GM12878 (cell line): ENCODE measurements around the gene ARHGAP26. TPM values are rescaled to one million over a fixed set of nuclear protein-coding genes. Genes with fewer than 3 reads are reported as not detected.
A peak's percentile ranks its signal among the peaks of the same experiment; 100 is the strongest.

Source experiments
- ATAC-seq: fragments of 200-7000 bp; cut with Tn5 transposase; 3 replicates; pipeline ENCODE4 v1.9.1; 2020; ENCODE audit warnings: mild to moderate bottlenecking, moderate library complexity
- BruUV-seq: library from RNA; stranded (reverse); fragments of 400-500 nt; replicated peaks from 2 replicates; lab custom pipeline; 2021; lab: Mats Ljungman, UMichigan
- CTCF ChIA-PET: fragments of 300-600 bp; sonication (Branson Sonifier 250); formaldehyde crosslinking; extraction: SDS; loops from one replicate; lab custom pipeline; 2021; ENCODE audit warnings: inconsistent platforms; lab: Yijun Ruan, JAX
- POLR2A ChIA-PET: fragments of 350-600 bp; formaldehyde crosslinking; extraction: SDS; loops from one replicate; lab custom pipeline; 2021; ENCODE audit warnings: inconsistent platforms; lab: Charles Lee
- RAD21 ChIA-PET: fragments of 300-600 bp; sonication (Branson Sonifier 250); formaldehyde crosslinking; loops from one replicate; lab custom pipeline; 2023; ENCODE audit warnings: antibody characterized with exemption; ENCODE audit not compliant: unreplicated experiment; lab: Charles Lee
- SMC1A ChIA-PET: fragments of 300-600 bp; sonication (Branson Sonifier 250); formaldehyde crosslinking; loops from one replicate; lab custom pipeline; 2023; ENCODE audit not compliant: unreplicated experiment, uncharacterized antibody; lab: Charles Lee
- DNase-seq: peaks from one replicate; pipeline ENCODE4 v3.0.0-alpha.2; 2011; ENCODE audit warnings: low read depth, low spot score
- FAIRE-seq: peaks from 3 replicates; lab custom pipeline; 2011; peaks lifted over from hg19 to GRCh38; lab: Jason Lieb, UNC
- H2AFZ ChIP-seq: 2 replicates; pipeline ENCODE4 v1.6.0; 2011; ENCODE audit warnings: low read depth, low read length, control low read depth; ENCODE audit not compliant: control insufficient read depth
- H3K27ac ChIP-seq: 2 replicates; pipeline ENCODE4 v1.5.1; 2011; ENCODE audit warnings: control low read depth; ENCODE audit not compliant: control insufficient read depth, insufficient read depth
- H3K27me3 ChIP-seq, 2 experiments: replicated peaks in 1 of 2; 2 replicates each; pipeline versions ENCODE4 v1.6.0 to v1.6.1; 2011; ENCODE audit warnings: low read length in 1 of 2; ENCODE audit not compliant: control insufficient read depth in 2 of 2, insufficient read depth in 2 of 2
- H3K36me3 ChIP-seq, 2 experiments: 2 replicates each; pipeline ENCODE4 v1.5.1; 2011; ENCODE audit warnings: low read length in 1 of 2; ENCODE audit not compliant: control insufficient read depth in 2 of 2, insufficient read depth in 2 of 2
- H3K4me1 ChIP-seq: 2 replicates; pipeline ENCODE4 v1.6.1; 2011; ENCODE audit warnings: mild to moderate bottlenecking, low read length, moderate library complexity, mixed read lengths; ENCODE audit not compliant: control insufficient read depth, insufficient read depth
- H3K4me2 ChIP-seq: 2 replicates; pipeline ENCODE4 v1.6.0; 2011; ENCODE audit warnings: control low read depth; ENCODE audit not compliant: control insufficient read depth, insufficient read depth
- H3K4me3 ChIP-seq: fragments of 200-600 bp; sonication (generic); 2 replicates; pipeline ENCODE4 v1.5.1; 2016
- H3K79me2 ChIP-seq: 2 replicates; pipeline ENCODE4 v1.6.0; 2011; ENCODE audit warnings: low read length; ENCODE audit not compliant: control insufficient read depth, insufficient read depth
- H3K9ac ChIP-seq: 2 replicates; pipeline ENCODE4 v1.8.0; 2011; ENCODE audit warnings: low read length, control low read depth, mixed read lengths; ENCODE audit not compliant: control insufficient read depth, insufficient read depth
- H3K9me3 ChIP-seq: replicated peaks from 3 replicates; pipeline ENCODE4 v1.5.1; 2011; ENCODE audit warnings: mild to moderate bottlenecking, low read length; ENCODE audit not compliant: control insufficient read depth, insufficient read depth
- H4K20me1 ChIP-seq: 2 replicates; pipeline ENCODE4 v1.6.0; 2011; ENCODE audit not compliant: control insufficient read depth, insufficient read depth
- BCL11A ChIP-seq: IDR thresholded peaks from 2 replicates; pipeline ENCODE4 v1.6.1; 2011; ENCODE audit warnings: low read depth, low read length
- CBX3 ChIP-seq: fragments of 200-600 bp; sonication (generic); IDR thresholded peaks from 2 replicates; pipeline ENCODE4 v1.6.1; 2016; ENCODE audit warnings: low read depth, borderline replicate concordance
- CBX5 ChIP-seq: sonication (generic); IDR thresholded peaks from 2 replicates; pipeline ENCODE4 v1.6.1; 2016; ENCODE audit warnings: low read depth, moderate library complexity, mild to moderate bottlenecking, inconsistent platforms
- EGR1 ChIP-seq, 2 experiments: IDR thresholded peaks; 1 replicate in 1 of 2; 2 replicates in 1 of 2; pipeline ENCODE4 v1.6.1; 2011 to 2012; ENCODE audit warnings: low read depth in 2 of 2, low read length in 2 of 2, borderline replicate concordance in 1 of 2, mild to moderate bottlenecking in 1 of 2, moderate library complexity in 1 of 2
- ESRRA ChIP-seq: IDR thresholded peaks from 2 replicates; pipeline ENCODE4 v1.6.1; 2012; ENCODE audit warnings: mild to moderate bottlenecking, low read length, improper control_type of control experiment
- GATAD2B ChIP-seq: fragments of 450-650 bp; conservative IDR thresholded peaks from 2 replicates; pipeline ENCODE4 v1.6.1; 2017; ENCODE audit warnings: low read depth, mild to moderate bottlenecking, moderate library complexity
- IKZF1 ChIP-seq: fragments of 450-650 bp; conservative IDR thresholded peaks from 2 replicates; pipeline ENCODE4 v1.6.1; 2017; ENCODE audit warnings: antibody characterized with exemption, mild to moderate bottlenecking
- IKZF2 ChIP-seq, 2 experiments: fragments of 450-650 bp; IDR thresholded peaks; 2 replicates each; pipeline ENCODE4 v1.6.1; 2017; ENCODE audit warnings: mild to moderate bottlenecking in 2 of 2, moderate library complexity in 2 of 2
- JUNB ChIP-seq: IDR thresholded peaks from 2 replicates; pipeline ENCODE4 v1.6.1; 2016; ENCODE audit warnings: antibody characterized with exemption, mild to moderate bottlenecking
- MEF2A ChIP-seq: IDR thresholded peaks from 2 replicates; pipeline ENCODE4 v1.6.1; 2011; ENCODE audit warnings: low read depth, mild to moderate bottlenecking, low read length, moderate library complexity; ENCODE audit not compliant: insufficient read depth
- MYB ChIP-seq: fragments of 150-350 bp; IDR thresholded peaks from 2 replicates; pipeline ENCODE4 v1.6.1; 2014; ENCODE audit warnings: mild to moderate bottlenecking, low read depth, low read length, borderline replicate concordance
- NFYA ChIP-seq: IDR thresholded peaks from 2 replicates; pipeline ENCODE4 v1.6.1; 2011; ENCODE audit warnings: low read depth, mild to moderate bottlenecking, low read length, improper control_type of control experiment, borderline replicate concordance
- NR2C2 ChIP-seq: IDR thresholded peaks from 2 replicates; pipeline ENCODE4 v1.6.1; 2011; ENCODE audit warnings: borderline replicate concordance, low read depth; ENCODE audit not compliant: control insufficient read depth, insufficient read length
- PAX5 ChIP-seq: IDR thresholded peaks from 2 replicates; pipeline ENCODE4 v1.6.1; 2011; ENCODE audit warnings: low read depth, low read length, borderline replicate concordance
- POLR2A ChIP-seq: IDR thresholded peaks from 2 replicates; pipeline ENCODE4 v1.6.1; 2011; ENCODE audit warnings: low read depth, mild to moderate bottlenecking, low read length
- RCOR1 ChIP-seq: conservative IDR thresholded peaks from 2 replicates; pipeline ENCODE4 v1.6.1; 2012; ENCODE audit warnings: low read depth, low read length, improper control_type of control experiment
- REST ChIP-seq: IDR thresholded peaks from 2 replicates; pipeline ENCODE4 v1.6.1; 2012; ENCODE audit warnings: mild to moderate bottlenecking, low read depth, low read length
- SMC3 ChIP-seq: IDR thresholded peaks from 2 replicates; pipeline ENCODE4 v1.6.1; 2011; ENCODE audit warnings: low read length, improper control_type of control experiment, borderline replicate concordance
- SREBF2 ChIP-seq: IDR thresholded peaks from 2 replicates; pipeline ENCODE4 v1.6.1; 2012; ENCODE audit warnings: mild to moderate bottlenecking, low read length
- TCF7 ChIP-seq: IDR thresholded peaks from 2 replicates; pipeline ENCODE4 v1.6.1; 2014; ENCODE audit warnings: antibody characterized with exemption, borderline replicate concordance
- ZBED1 ChIP-seq: IDR thresholded peaks from 2 replicates; pipeline ENCODE4 v1.6.1; 2016; ENCODE audit warnings: borderline replicate concordance
- ZNF274 ChIP-seq: IDR thresholded peaks from one replicate; pipeline ENCODE4 v1.8.0; 2011; ENCODE audit not compliant: insufficient read length, insufficient read depth
- WGBS: methylation state at CpG from one replicate; pipeline ENCODE4 v1.1.6; 2016; ENCODE audit warnings: low lambda C conversion rate; ENCODE audit not compliant: insufficient replicate concordance, insufficient coverage; ENCODE audit errors: missing lambda C conversion rate; 5-methylcytosine and 5-hydroxymethylcytosine counted together
- in situ Hi-C: fragments of 300-500 bp; cut with MboI; formaldehyde crosslinking; loops from 9 replicates; pipeline ENCODE4 v1.14.3; 2018; ENCODE audit warnings: mixed read lengths
- intact Hi-C: fragments of 100-400 bp; cut with micrococcal nuclease; formaldehyde crosslinking; loops from one replicate; pipeline ENCODE4 v1.14.2; 2022; ENCODE audit not compliant: unreplicated experiment
- polyA plus RNA-seq, 11 experiments: library from polyadenylated mRNA; depleted of rRNA in 4 of 11; unstranded in 6 of 11; stranded (reverse) in 5 of 11; fragments of >200 nt; fragmentation: Nextera tagmentation in 4 of 11; fragmentation: Illumina TruSeq in 1 of 11; extraction: Ambion mirVana in 4 of 11; extraction: Trizol in 1 of 11; gene quantifications; 1 replicate in 1 of 11; 2 replicates in 10 of 11; pipeline versions ENCODE4 v1.2.1 to v1.2.3, GENCODE V29; 2011 to 2016; ENCODE audit warnings: inconsistent platforms in 2 of 11, missing spikeins in 2 of 11, low read depth in 1 of 11
- total RNA-seq, 4 experiments: library from RNA; depleted of rRNA in 3 of 4; stranded (reverse); fragments of >200 nt in 3 of 4; fragmentation: Illumina TruSeq in 1 of 4; extraction: Trizol in 1 of 4; gene quantifications; 2 replicates each; pipeline versions ENCODE4 v1.2.1 to v1.2.3, GENCODE V29; 2013 to 2021

The ARHGAP26 gene
- total and polyA plus RNA-seq, 10 of the 15 experiments (the other 5 are each of a cell fraction or from before 2014, with no cell fraction given) = 9.4 to 41.5 (median 19.3) TPM

DNA sequence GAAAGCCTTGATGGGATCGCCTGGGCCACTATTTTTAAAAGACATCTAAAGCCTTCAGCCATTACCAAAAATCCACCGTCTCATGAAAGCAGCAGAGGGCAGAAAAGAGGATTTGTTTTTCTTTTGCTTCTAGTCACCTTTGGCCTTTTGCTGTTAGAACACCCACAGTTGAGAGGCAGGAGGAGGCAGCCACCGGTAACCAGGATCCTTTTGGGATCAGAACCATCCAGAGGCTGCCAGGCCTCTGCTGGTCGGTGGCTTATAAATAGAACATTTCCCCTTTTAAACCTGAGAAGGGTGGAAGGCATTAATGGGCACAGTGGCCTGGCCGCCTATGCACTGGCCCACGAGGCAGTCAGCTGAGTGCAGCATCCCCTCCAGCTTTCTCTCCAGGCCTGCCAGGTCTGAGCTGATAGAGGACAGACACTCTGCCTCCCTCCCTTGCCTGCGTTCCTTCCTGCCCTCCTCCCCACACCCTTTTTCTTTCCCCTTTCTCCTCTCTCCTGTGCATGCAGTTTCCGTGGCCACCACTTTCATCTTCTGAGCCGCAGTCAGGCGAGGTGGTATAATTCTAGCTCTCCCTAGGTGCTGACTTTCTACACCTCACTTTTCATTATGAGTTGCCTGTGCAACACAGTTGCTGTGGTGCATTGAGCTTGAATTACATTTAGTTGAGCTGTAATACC lies 253.4 kb downstream of the ARHGAP26 start:
- ChIA-PET CTCF (interaction anchor here (0.6 to 3.0 kb wide), 20 partner anchors 11 to 944 kb away, joined by 3 to 19 read pairs (median 3); partner anchors contain the start of gene NR3C1), SMC1A (interaction anchor here (0.8 to 24.2 kb wide), 27 partner anchors 9 to 391 kb away, joined by 3 to 441 read pairs (median 5); no protein-coding TSS in a partner anchor), RAD21 (interaction anchor here (0.8 to 17.7 kb wide), 39 partner anchors 9 to 381 kb away, joined by 3 to 337 read pairs (median 7); partner anchors contain the start of gene NR3C1), POLR2A (interaction anchor here (0.5 to 4.1 kb wide), 21 partner anchors 9 to 801 kb away, joined by 3 to 28 read pairs (median 5); no protein-coding TSS in a partner anchor)
- TSS peak; percentile 83 for BruUV-seq
- DNase-seq = peak; percentile 87
- Histone ChIP-seq H3K4me1 (peaks cover 77% of the 10 kb centered on the region), H4K20me1 (no peaks in the 10 kb centered on the region), H3K4me3 (0 out of 2 replicates have a peak overlapping the region, but pooled peaks have one; percentile 21), H3K9ac (peak overlapping the region; percentile 74), H3K27me3 (no peaks in the 10 kb centered on the region), H3K4me2 (peak overlapping the region; percentile 51), H2AFZ (peak overlapping the region; percentile 51), H3K79me2 (peaks cover 19% of the 10 kb centered on the region), H3K27ac (peak overlapping the region; percentile 95), H3K9me3 (no peaks in the 10 kb centered on the region; the same call in 2 of the 3 replicates), H3K36me3 (no peaks in the 10 kb centered on the region)
- peak; percentile 85 for FAIRE-seq
- intact Hi-C loops = loop anchor here (2.0 kb wide), 2 partner anchors 13 to 31 kb away; no protein-coding TSS in a partner anchor
- ATAC-seq = peak; percentile 65
- in situ Hi-C loops = loop anchor here (5.0 to 10.0 kb wide), 2 partner anchors 184 to 381 kb away; partner anchors contain the start of gene NR3C1
- WGBS = 5% methylated on average over 10 of the region's 10 CpGs
- TF ChIP-seq MEF2A (peak; percentile 73; the same call in 1 of the 2 replicates), ZNF274 (no peak), ZBED1 (peak; percentile 90; the same call in 1 of the 2 replicates), GATAD2B (peak; percentile 91), SREBF2 (no peak), JUNB (peak; percentile 83), EGR1 (IDR thresholded peaks at IDR 0.05; ENCODE audit: borderline replicate concordance in 1 of 2, low read depth in 2 of 2, low read length in 2 of 2) (no peak), IKZF1 (peak; percentile 93), CBX5 (no peak), RCOR1 (no peak), IKZF2 (IDR thresholded peaks at IDR 0.05) (peak; percentile 96 to 98), NFYA (no peak), PAX5 (peak; percentile 84), NR2C2 (no peak), POLR2A (peak; percentile 60), BCL11A (peak; percentile 93), CBX3 (no peak), SMC3 (no peak), REST (no peak), MYB (no peak), TCF7 (peak; percentile 74; the same call in 1 of the 2 replicates), ESRRA (no peak)
